22Rv1 (cell line): Measurements from ENCODE around the gene PSKH1.

Experiments
- H3K27ac ChIP-seq: fragments of 450-650 bp; 2 replicates; pipeline ENCODE4 v1.5.1; 2017
- ZFX ChIP-seq: fragments of 450-650 bp; IDR thresholded peaks from 2 replicates; pipeline ENCODE4 v1.6.1; 2017; ENCODE audit warnings: antibody characterized with exemption, borderline replicate concordance
- TF ChIP-seq, protein P1 (sequence below): fragments of 450-650 bp; IDR thresholded peaks from 2 replicates; pipeline ENCODE4 v1.5.1; 2017; ENCODE audit warnings: mild to moderate bottlenecking

PSKH1 gene

DNA sequence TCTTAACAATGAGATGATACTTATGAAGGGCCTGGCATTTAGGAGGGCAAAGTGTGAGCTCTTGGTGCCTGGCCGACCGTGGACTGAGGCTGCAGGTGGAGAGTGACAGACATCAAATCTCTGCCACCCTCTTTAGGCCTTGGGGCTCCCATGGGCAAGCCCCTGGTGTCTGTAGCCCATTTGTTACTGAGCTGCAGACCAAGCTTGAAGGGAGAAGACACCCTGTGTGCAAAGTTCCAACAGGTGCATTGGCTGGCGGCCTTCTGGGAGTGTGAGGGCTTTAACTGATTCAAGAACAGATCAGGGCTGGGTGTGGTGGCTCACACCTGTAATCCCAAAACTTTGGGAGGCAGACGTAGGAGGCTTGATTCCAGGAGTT is 39.4 kb downstream of the PSKH1 start:
- no peak for TF ChIP-seq ZFX
- TF ChIP-seq, protein P1, sequence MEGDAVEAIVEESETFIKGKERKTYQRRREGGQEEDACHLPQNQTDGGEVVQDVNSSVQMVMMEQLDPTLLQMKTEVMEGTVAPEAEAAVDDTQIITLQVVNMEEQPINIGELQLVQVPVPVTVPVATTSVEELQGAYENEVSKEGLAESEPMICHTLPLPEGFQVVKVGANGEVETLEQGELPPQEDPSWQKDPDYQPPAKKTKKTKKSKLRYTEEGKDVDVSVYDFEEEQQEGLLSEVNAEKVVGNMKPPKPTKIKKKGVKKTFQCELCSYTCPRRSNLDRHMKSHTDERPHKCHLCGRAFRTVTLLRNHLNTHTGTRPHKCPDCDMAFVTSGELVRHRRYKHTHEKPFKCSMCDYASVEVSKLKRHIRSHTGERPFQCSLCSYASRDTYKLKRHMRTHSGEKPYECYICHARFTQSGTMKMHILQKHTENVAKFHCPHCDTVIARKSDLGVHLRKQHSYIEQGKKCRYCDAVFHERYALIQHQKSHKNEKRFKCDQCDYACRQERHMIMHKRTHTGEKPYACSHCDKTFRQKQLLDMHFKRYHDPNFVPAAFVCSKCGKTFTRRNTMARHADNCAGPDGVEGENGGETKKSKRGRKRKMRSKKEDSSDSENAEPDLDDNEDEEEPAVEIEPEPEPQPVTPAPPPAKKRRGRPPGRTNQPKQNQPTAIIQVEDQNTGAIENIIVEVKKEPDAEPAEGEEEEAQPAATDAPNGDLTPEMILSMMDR = no peak
- no peak overlapping the region for H3K27ac ChIP-seq

DNA sequence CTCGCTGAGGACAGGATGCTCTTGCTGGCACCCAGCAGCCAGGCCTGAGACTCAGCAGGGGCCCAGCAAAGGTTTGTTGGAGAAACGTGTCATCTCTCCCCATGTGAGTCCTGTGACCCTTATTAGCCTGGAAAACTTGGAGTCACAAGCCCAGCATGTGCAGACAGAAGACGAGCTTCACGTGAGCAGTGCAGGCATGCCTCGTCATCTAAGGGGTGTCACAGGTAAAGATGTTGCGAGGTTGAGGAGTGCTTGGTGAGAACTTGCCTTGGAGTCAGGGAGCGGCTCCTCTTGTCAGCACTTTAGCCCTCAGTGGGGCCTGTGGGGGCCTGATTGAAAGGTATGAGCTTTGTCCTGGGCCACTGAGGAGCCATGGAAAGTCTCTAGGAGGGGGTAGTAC is 40.8 kb downstream of the PSKH1 start:
- H3K27ac ChIP-seq = no peak overlapping the region
- TF ChIP-seq, protein P1 = no peak
- no peak for TF ChIP-seq ZFX

DNA sequence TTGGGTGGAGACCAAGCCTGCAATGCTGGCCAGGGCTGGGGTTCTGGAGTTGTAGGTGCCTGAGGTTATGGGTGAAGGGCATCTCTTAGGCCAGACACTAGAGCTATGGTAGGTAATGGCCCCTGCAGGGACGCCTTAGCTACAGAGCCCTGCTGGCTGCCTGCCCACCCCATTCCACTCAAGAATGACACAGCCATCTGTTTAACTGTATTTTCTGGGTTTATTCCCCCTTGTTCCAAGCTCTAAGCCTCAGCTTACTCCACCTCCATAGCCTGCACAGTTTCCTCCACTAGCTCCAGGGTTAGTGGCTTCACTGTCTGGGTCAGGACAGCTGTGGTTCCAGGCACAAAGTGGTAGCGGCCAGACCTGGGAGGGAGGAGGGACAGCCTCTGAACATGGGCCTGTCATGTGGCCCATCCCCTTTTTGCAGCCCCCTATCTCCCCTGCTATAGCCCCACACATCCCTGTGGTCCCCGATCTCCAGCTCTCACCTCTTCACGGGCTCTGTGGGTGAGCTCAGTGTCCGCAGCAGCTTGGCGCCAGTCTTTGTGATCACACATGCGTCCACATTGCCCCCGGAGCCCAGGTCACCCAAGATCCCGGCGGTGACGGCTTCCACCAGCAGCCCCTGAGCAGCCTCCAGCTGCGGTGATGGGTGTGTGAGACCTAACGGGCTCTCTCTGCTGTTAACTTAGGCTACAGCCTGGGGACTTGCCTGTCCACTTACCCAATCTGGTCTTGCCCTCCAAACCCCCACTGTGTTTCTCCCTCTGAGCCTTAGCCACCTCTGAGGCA is 41.4 kb downstream of the PSKH1 start:
- peak overlapping the region; percentile 81 for H3K27ac ChIP-seq
- no peak for TF ChIP-seq ZFX

DNA sequence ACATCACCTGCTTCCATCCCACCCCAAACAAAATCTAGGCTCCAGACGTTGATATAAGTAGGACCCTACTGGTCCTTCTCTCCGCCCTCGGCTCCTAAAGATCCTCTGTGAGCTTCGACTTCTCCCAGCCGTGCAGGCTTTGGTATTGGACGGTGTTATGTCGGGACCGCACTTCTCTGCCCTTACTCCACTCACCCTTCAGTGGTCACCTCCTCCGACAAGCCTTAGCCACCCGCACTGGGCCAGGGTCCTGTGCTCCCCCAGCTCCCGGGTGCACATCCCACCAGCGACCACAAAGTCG is 42.0 kb downstream of the PSKH1 start:
- H3K27ac ChIP-seq = peak overlapping the region; percentile 81
- TF ChIP-seq, protein P1 = no peak

DNA sequence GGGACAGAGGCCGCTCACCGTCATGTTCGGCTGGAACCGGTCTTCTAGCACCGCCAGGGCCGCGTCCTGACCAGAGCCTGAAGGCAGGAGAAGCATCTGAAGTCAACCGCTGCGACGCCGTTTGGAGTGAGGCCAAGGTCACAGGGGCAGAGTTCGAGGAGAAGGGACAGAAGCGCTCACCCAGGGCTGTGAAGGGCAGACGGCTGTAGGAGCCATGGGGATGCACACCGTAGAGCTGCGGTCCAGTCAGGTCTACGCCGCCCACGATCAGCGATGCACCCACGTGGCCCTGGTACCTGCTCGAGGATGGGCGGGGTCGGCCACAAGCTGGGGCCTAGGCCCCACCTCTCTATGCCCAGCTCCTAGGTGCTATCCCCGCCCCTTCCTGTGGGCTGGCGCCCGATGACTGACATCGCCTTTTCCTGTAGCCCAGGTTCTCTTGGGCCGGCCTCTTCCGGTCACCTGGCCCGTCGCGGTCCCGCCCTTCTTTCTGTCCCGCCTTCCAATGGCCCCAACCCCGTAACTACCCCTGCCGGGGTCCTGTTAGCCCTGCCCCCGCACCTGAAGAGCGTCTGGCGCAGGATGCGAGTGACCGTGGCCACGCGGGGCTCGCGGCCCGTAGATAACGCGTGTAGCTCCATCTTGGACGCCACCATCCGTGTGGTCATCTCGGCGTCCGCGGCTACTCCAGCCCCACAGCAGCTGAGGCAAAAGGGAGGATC is 42.5 kb downstream of the PSKH1 start:
- TF ChIP-seq, protein P1 = no peak
- no peak for TF ChIP-seq ZFX
- peak overlapping the region; percentile 81 for H3K27ac ChIP-seq

DNA sequence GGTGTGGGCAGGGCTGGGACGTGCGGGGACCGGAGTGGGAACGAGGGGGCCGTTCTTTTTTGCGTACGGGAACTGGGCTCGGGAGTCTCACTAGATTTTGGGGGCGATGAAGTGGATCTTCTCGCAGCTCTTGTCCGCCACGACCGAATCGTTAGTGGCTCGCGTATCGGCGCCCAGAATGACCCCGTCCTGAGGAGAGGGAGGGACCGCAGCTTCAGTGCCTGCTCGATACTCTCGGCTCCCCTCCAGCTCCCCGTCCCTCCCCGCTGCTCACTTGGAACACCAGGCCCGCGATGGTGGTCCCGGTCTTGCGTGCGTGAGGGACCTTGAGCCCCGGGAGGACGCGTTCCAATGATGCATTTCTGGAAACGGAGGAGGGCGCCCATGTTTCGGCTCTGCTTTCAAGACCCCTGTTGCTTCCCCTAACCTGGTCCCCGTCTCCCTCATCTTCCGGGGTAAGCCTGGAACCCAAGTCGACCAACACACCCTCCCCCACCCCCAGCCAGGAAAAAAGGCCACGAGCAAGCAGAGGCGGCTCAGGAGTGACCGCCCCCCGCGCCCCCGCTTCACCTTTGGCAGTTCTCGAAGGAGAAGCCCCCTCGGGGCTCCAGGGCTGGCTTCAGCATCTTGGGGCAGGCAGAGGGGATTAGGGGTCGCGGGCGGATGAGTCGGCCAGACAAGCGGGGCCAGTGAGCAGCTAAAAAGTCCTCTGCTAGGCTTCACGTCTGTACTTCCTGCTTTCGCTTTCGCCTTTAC is 43.2 kb downstream of the PSKH1 start, which contains the start of gene PSMB10:
PSMB10 (minus strand) TSS at position 727 of the 756 bp plus-strand sequence; CDS start at position 626, 101 bp downstream.
- peak within 1 kb of the TSS; percentile 81 for H3K27ac ChIP-seq
- no peak for TF ChIP-seq ZFX
- TF ChIP-seq, protein P1 = no peak

DNA sequence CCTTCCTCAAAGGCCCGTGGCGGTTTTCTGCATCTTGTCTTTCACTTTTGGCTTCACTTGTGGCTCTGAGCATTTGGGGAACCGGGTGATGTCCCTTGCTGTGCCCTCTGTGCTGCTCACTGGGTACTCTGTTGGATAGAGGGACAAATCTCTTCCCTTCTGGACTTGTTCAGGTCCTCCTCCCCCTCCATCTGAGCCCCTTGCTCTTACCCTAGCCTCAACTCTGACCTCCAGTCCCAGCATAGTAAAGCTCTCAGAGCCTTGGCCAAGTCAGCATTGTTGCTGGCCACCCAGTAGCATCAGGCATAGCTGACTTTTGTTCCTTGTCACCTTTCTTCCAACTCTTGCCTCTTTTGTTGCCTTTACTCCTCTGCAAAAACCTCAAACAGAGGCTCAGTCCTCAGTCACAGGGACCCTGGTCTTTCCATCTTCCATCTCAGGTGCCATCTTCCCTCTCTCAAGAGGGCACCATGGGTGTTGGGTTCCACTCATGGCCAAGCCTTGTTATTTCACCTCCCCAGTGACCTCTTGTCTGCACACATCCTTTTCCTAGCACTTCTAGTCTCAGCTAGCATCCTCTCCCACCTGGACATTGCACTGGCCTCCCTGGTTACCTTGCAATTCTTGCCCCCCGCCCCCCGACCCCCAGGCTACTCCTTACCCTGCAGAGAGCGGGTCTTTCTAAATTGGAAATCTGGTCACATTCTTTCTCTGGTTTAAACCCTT is 44.0 kb downstream of the PSKH1 start:
- H3K27ac ChIP-seq = peak overlapping the region; percentile 81
- no peak for TF ChIP-seq ZFX
- TF ChIP-seq, protein P1 = no peak

DNA sequence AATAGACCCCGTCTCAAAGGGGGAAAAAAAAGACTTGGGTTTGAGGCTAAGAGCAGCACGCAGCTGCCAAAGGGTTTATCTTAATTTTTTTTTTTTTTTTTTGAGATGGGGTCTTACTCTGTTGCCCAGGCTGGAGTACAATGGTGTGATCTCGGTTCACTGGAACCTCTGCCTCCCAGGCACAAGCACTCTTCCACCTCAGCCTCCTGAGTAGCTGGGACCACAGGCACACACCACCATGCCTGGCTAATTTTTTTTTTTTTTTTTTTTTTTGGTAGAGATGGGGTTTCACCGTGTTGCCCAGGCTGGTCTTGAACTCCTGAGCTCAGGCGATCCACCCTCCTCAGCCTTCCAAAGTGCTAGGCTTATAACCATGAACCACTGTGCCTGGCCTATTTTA is 44.7 kb downstream of the PSKH1 start:
- H3K27ac ChIP-seq = peak overlapping the region; percentile 81
